Measurements from ENCODE around the gene DPY19L1. TPM values are rescaled to one million over a fixed set of nuclear protein-coding genes. Genes with fewer than 3 reads are reported as not detected.
"Not testable (repeated sequence)": the region's sequence is repeated elsewhere in the genome, so short reads cannot be mapped to it uniquely, and the experiment has no call there.

DPY19L1 gene
- 12.6 and 13.9 TPM in 2 replicates for total RNA-seq

DNA sequence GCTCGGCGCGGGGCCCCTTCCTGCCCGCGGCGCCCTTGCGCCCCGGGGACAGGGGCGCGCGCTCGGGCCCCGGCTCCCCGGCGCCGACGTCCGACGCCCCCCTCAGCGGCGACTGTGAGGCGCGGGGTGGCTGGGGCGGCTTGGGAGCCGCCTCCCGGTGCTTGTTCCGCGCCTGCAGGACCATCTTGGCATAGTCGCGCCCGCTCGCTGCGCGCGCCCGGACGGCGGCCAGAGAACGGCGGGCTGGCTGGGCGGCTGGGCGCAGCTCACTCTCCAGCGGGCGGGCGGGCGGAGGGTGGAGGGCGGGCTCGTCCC, at the start of gene DPY19L1:
Gene DPY19L1 (minus strand): TSS at position 275 of the 315 bp plus-strand sequence. CDS start 91 bp downstream, at position 184.
- intact Hi-C loops (cut with micrococcal nuclease): loop anchor here (1.0 to 10.0 kb wide), 6 partner anchors 658 to 2002 kb away; partner anchors contain the start of genes BBS9, HERPUD2 and SEPTIN7

- intact Hi-C loops (cut with micrococcal nuclease): loop anchor here (10.0 kb wide), 1 partner anchor 545 kb away; no protein-coding TSS in a partner anchor
Measured at GRCh38 chr7:35079517-35079916, 42.2 kb upstream of the DPY19L1 start.

GRCh38 chr7:35074008-35074407, 36.7 kb upstream of the DPY19L1 start:
- intact Hi-C loops (cut with micrococcal nuclease): loop anchor here (5.0 to 10.0 kb wide), 2 partner anchors 353 to 551 kb away; no protein-coding TSS in a partner anchor

GRCh38 chr7:35072950-35073827, 35.9 kb upstream of the DPY19L1 start:
- intact Hi-C loops (cut with micrococcal nuclease): loop anchor here (1.0 to 10.0 kb wide), 4 partner anchors 354 to 552 kb away; no protein-coding TSS in a partner anchor

DNA sequence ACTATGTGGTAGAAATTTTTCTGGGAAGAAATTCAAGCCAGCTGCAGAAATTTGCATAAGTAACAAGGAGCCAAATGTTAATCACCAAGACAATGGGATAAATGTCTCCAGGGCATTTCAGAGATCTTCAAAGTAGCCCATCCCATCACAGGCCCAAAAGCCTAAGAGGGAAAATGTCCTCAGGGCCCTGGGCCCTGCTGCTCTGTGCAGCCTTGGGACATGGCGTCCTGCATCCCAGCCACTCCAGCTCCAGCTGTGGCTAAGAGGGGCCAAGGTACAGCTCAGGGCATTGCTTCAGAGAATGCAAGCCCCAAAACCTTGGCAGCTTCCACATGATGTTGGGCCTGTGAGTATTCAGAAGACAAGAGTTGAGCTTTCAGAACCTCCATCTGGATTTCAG, 31.8 kb upstream of the DPY19L1 start:
- intact Hi-C loops (cut with micrococcal nuclease): not testable (repeated sequence)

DNA sequence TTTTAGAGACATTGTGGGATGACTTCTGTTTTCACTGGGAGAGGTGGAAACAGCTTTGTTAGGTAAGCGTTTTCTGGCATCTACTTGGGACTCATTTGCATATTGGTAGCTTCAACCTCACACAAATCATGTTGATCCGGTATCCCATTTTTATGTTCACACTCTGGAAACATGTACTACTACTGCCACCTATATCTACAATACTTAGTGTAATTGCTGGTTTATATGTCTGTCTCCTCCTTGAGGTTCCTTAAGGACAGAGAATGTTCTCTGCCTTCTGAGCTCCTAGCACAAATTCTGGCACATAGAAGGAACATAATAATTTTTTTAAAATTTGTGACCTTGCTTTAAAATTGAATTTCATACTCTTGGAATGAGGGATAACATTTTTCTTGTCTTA, 28.1 kb upstream of the DPY19L1 start:
- intact Hi-C loops (cut with micrococcal nuclease): not testable (repeated sequence)

- intact Hi-C loops (cut with micrococcal nuclease): not testable (repeated sequence)
Measured at GRCh38 chr7:35058571-35058970, 21.3 kb upstream of the DPY19L1 start.

GRCh38 chr7:35057505-35058451, 20.5 kb upstream of the DPY19L1 start:
- intact Hi-C loops (cut with micrococcal nuclease): not testable (repeated sequence)

- intact Hi-C loops (cut with micrococcal nuclease): not testable (repeated sequence)
Measured at GRCh38 chr7:35055733-35056132, 18.4 kb upstream of the DPY19L1 start.

GRCh38 chr7:35053488-35054175, 16.3 kb upstream of the DPY19L1 start:
- intact Hi-C loops (cut with micrococcal nuclease): not testable (repeated sequence)

DNA sequence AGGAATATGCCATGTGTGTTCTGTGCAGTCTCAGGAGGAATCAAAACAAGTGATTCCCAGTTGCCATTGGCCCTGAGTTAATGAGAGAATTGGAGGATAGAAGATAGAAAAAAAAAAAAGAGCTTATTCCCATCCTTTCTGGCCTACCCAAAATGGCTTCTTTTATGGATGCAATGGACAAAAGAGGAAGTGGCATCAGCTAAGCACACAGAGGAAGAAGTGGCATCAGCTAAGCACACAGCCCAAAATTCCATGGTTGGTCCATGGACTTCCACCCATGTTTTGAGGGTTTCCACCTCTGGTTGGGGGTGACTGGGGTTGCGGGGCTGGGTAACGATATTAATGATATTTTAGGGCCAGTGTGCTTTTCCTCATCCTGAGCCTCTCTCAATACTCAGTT, 11.1 kb upstream of the DPY19L1 start:
- intact Hi-C loops (cut with micrococcal nuclease): not testable (repeated sequence)

GRCh38 chr7:35047912-35048305, 10.6 kb upstream of the DPY19L1 start:
- intact Hi-C loops (cut with micrococcal nuclease): not testable (repeated sequence)

DNA sequence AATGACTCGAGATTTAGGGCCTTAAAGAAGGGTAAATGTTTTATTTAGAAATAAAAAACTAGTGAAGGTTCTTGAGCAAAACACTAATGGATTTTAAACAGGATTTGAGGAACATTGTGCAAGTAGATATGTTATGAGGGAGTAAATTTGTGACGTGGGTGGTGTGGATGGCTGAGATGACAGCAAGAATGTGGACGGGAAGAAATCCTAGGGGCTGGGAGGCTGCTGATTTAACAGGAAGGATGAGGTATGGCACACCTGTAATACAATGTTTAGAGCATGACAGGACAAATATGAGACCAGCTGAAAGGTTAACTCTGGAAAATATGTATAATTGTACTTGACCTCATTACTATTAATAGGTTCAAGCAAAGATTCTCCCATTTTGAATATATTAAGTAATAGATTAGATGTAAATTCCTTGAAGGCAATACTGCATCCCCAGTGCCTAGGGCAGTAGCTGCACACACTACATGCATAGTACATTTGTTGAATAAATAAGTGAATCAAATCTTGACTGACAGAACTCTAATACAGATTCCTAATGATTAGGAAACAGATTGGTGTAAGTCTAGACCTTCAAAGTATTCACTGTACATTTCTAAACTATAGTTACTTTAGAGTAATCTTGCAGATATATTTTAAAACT, 10.1 kb upstream of the DPY19L1 start:
- intact Hi-C loops (cut with micrococcal nuclease): not testable (repeated sequence)

DNA sequence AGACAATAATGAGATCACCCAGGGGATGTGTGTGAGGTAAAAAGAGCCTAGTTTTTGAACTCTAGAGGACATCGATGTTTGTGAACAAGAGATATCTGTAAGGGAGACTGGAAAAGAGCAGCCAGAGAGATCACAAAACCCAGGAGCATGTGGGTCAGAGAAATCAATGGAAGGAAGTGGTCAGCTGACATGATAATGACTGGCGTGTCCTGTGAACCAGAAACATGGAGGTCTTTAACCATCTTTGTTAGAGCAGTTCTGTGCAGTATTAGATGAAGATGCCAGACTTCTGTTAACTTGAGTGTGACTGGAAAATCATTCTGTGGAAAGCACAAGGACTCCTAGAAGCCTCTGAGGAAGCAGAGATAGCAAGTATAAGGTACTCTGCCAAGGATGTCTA, 6.0 kb upstream of the DPY19L1 start:
- intact Hi-C loops (cut with micrococcal nuclease): not testable (repeated sequence)

- intact Hi-C loops (cut with micrococcal nuclease): no loop called here
Measured at GRCh38 chr7:35040906-35041305, 3.6 kb upstream of the DPY19L1 start.

GRCh38 chr7:35039343-35039742, 2.1 kb upstream of the DPY19L1 start:
- intact Hi-C loops (cut with micrococcal nuclease): loop anchor here (5.0 to 10.0 kb wide), 2 partner anchors 1328 to 2005 kb away; a partner anchor contains a TSS

- intact Hi-C loops (cut with micrococcal nuclease): loop anchor here (5.0 to 10.0 kb wide), 2 partner anchors 1329 to 2004 kb away; a partner anchor contains a TSS
Measured at GRCh38 chr7:35038354-35038753, 1.1 kb upstream of the DPY19L1 start.

- intact Hi-C loops (cut with micrococcal nuclease): loop anchor here (1.0 to 10.0 kb wide), 6 partner anchors 657 to 2003 kb away; partner anchors contain the start of genes BBS9, HERPUD2 and SEPTIN7
Measured at GRCh38 chr7:35037526-35038341, 449 bp upstream of the DPY19L1 start.
